H1 (cell line): ENCODE measurements around the gene THEM5. TPM values are rescaled to one million over a fixed set of nuclear protein-coding genes. Genes with fewer than 3 reads are reported as not detected.

Experiments used
- CTCF ChIA-PET: fragments of 300-600 bp; sonication (Branson Sonifier 250); formaldehyde crosslinking; loops from one replicate; lab custom pipeline; 2021; ENCODE audit not compliant: partially characterized antibody; lab: Charles Lee
- POLR2A ChIA-PET: fragments of 300-600 bp; sonication (Branson Sonifier 250); formaldehyde crosslinking; loops from one replicate; lab custom pipeline; 2021; ENCODE audit warnings: inconsistent platforms; ENCODE audit not compliant: partially characterized antibody; lab: Charles Lee
- DNase-seq, 2 experiments: peaks; one replicate each; pipeline versions ENCODE4 v3.0.0 to v3.0.0-alpha.2; 2010 to 2022; ENCODE audit warnings: low spot score in 2 of 2, low read depth in 1 of 2, mixed read lengths in 1 of 2
- FAIRE-seq: peaks from 2 replicates; lab custom pipeline; 2011; peaks lifted over from hg19 to GRCh38; lab: Jason Lieb, UNC
- H2AFZ ChIP-seq: 2 replicates; pipeline ENCODE4 v1.8.1; 2012; ENCODE audit warnings: low read length, inconsistent platforms
- H2AK5ac ChIP-seq: 2 replicates; pipeline ENCODE4 v1.6.1; 2013; ENCODE audit warnings: low read depth, low read length
- H2BK120ac ChIP-seq: replicated peaks from 2 replicates; pipeline ENCODE3; 2013; ENCODE audit warnings: low read depth, low read length, inconsistent platforms
- H2BK12ac ChIP-seq: 2 replicates; pipeline ENCODE4 v1.6.1; 2013; ENCODE audit warnings: low read depth, low read length
- H2BK15ac ChIP-seq: 2 replicates; pipeline ENCODE4 v1.6.1; 2013; ENCODE audit warnings: low read length
- H2BK20ac ChIP-seq: 2 replicates; pipeline ENCODE4 v1.6.1; 2013; ENCODE audit warnings: low read length
- H2BK5ac ChIP-seq: 2 replicates; pipeline ENCODE4 v1.6.1; 2013; ENCODE audit warnings: low read depth, low read length
- H3K14ac ChIP-seq: 2 replicates; pipeline ENCODE4 v1.6.1; 2013; ENCODE audit warnings: inconsistent platforms; ENCODE audit not compliant: insufficient read length
- H3K18ac ChIP-seq: 2 replicates; pipeline ENCODE4 v1.6.1; 2013; ENCODE audit warnings: low read length; ENCODE audit errors: extremely low read depth
- H3K23ac ChIP-seq: 2 replicates; pipeline ENCODE4 v1.6.1; 2013; ENCODE audit warnings: inconsistent platforms; ENCODE audit not compliant: insufficient read length
- H3K23me2 ChIP-seq: 2 replicates; pipeline ENCODE4 v1.6.1; 2013; ENCODE audit warnings: low read depth, low read length
- H3K27ac ChIP-seq: 2 replicates; pipeline ENCODE4 v1.6.1; 2011; ENCODE audit warnings: low read depth, low read length, inconsistent platforms
- H3K27me3 ChIP-seq, 4 experiments: replicated peaks in 1 of 4; 1 replicate in 1 of 4; 2 replicates in 3 of 4; pipeline versions ENCODE4 v1.6.1 to v1.8.1; 2011 to 2013; ENCODE audit warnings: low read length in 3 of 4, mild to moderate bottlenecking in 3 of 4, inconsistent platforms in 2 of 4, mixed read lengths in 2 of 4, moderate library complexity in 1 of 4; ENCODE audit not compliant: control insufficient read depth in 3 of 4, insufficient read depth in 3 of 4; ENCODE audit errors: extremely low read depth in 1 of 4
- H3K36me3 ChIP-seq, 4 experiments: 2 replicates each; pipeline versions ENCODE4 v1.6.1 to v1.8.1; 2011 to 2013; ENCODE audit warnings: mild to moderate bottlenecking in 4 of 4, low read length in 3 of 4, moderate library complexity in 2 of 4, control low read depth in 1 of 4, inconsistent platforms in 1 of 4; ENCODE audit not compliant: insufficient read depth in 4 of 4, control insufficient read depth in 2 of 4
- H3K4ac ChIP-seq: replicated peaks from 2 replicates; pipeline ENCODE3; 2013; ENCODE audit warnings: low read length, low read depth, mixed read lengths, inconsistent platforms; ENCODE audit not compliant: insufficient read length
- H3K4me1 ChIP-seq, 4 experiments: replicated peaks in 1 of 4; 1 replicate in 1 of 4; 2 replicates in 3 of 4; pipeline versions ENCODE4 v1.6.1 to v1.8.1; 2011 to 2013; ENCODE audit warnings: low read length in 3 of 4, inconsistent platforms in 2 of 4, mixed read lengths in 1 of 4; ENCODE audit not compliant: insufficient read depth in 4 of 4, control insufficient read depth in 3 of 4
- H3K4me2 ChIP-seq, 2 experiments: 2 replicates each; pipeline versions ENCODE4 v1.6.1 to v1.8.1; 2011 to 2013; ENCODE audit warnings: low read depth in 2 of 2, low read length in 2 of 2, control low read depth in 1 of 2, inconsistent platforms in 1 of 2, mild to moderate bottlenecking in 1 of 2; ENCODE audit not compliant: insufficient read depth in 1 of 2
- H3K4me3 ChIP-seq, 4 experiments: fragments of 200-600, 300-600 bp in 1 of 4; sonication (generic), shearing (Covaris generic), sonication (Bioruptor Twin) in 1 of 4; 2 replicates each; pipeline versions ENCODE4 v1.5.1 to v1.8.1; 2011 to 2016; ENCODE audit warnings: low read length in 4 of 4, low read depth in 3 of 4, control low read depth in 2 of 4, inconsistent platforms in 2 of 4, mild to moderate bottlenecking in 2 of 4, mixed read lengths in 1 of 4, moderate library complexity in 1 of 4; ENCODE audit not compliant: insufficient read depth in 2 of 4; ENCODE audit errors: extremely low read depth in 1 of 4
- H3K56ac ChIP-seq: replicated peaks from 2 replicates; pipeline ENCODE3; 2013; ENCODE audit warnings: low read depth, mild to moderate bottlenecking, mixed read lengths, low read length, inconsistent platforms; ENCODE audit not compliant: insufficient read length
- H3K79me1 ChIP-seq: 2 replicates; pipeline ENCODE4 v1.6.1; 2013; ENCODE audit warnings: low read depth, low read length, control low read depth
- H3K79me2 ChIP-seq, 2 experiments: 2 replicates each; pipeline versions ENCODE4 v1.6.1 to v1.8.1; 2012 to 2013; ENCODE audit warnings: low read length in 2 of 2, mild to moderate bottlenecking in 2 of 2, inconsistent platforms in 1 of 2; ENCODE audit not compliant: insufficient read depth in 2 of 2, control insufficient read depth in 1 of 2
- H3K9ac ChIP-seq, 4 experiments: replicated peaks in 1 of 4; 1 replicate in 1 of 4; 2 replicates in 3 of 4; pipeline versions ENCODE4 v1.6.1 to v1.8.1; 2011 to 2013; ENCODE audit warnings: low read depth in 3 of 4, low read length in 3 of 4, control low read depth in 2 of 4, mild to moderate bottlenecking in 2 of 4, moderate library complexity in 2 of 4, inconsistent platforms in 1 of 4; ENCODE audit errors: extremely low read depth in 1 of 4
- H3K9me3 ChIP-seq, 2 experiments: 2 replicates each; pipeline versions ENCODE4 v1.6.1 to v1.8.1; 2012 to 2013; ENCODE audit warnings: mild to moderate bottlenecking in 2 of 2, moderate library complexity in 2 of 2, control low read depth in 1 of 2, inconsistent platforms in 1 of 2, low read depth in 1 of 2, low read length in 1 of 2, mixed read lengths in 1 of 2; ENCODE audit not compliant: insufficient read depth in 2 of 2
- H4K20me1 ChIP-seq, 2 experiments: replicated peaks in 1 of 2; 2 replicates each; pipeline versions ENCODE3 to v1.8.1; 2011 to 2013; ENCODE audit warnings: inconsistent platforms in 2 of 2, low read length in 2 of 2, mild to moderate bottlenecking in 1 of 2; ENCODE audit not compliant: insufficient read depth in 2 of 2, control insufficient read depth in 1 of 2
- H4K5ac ChIP-seq: 2 replicates; pipeline ENCODE4 v1.6.1; 2013; ENCODE audit warnings: low read length, low read depth, mixed read lengths, inconsistent platforms; ENCODE audit not compliant: insufficient read length
- H4K8ac ChIP-seq: 2 replicates; pipeline ENCODE4 v1.8.0; 2013; ENCODE audit warnings: mild to moderate bottlenecking, moderate library complexity, low read length, inconsistent platforms; ENCODE audit not compliant: insufficient read depth; ENCODE audit errors: extremely low read depth
- H4K91ac ChIP-seq: replicated peaks from 2 replicates; pipeline ENCODE3; 2013; ENCODE audit warnings: low read length, mixed read lengths, inconsistent platforms; ENCODE audit not compliant: insufficient read length
- CREB1 ChIP-seq: IDR thresholded peaks from 2 replicates; pipeline ENCODE4 v1.6.1; 2012; ENCODE audit warnings: inconsistent platforms
- EP300 ChIP-seq, 2 experiments: IDR thresholded peaks; 1 replicate in 1 of 2; 2 replicates in 1 of 2; pipeline ENCODE4 v1.6.1; 2011 to 2012; ENCODE audit warnings: low read depth in 2 of 2, low read length in 2 of 2, mild to moderate bottlenecking in 2 of 2, borderline replicate concordance in 1 of 2, inconsistent platforms in 1 of 2, moderate library complexity in 1 of 2
- HDAC6 ChIP-seq: IDR thresholded peaks from one replicate; pipeline ENCODE4 v1.7.1; 2012; ENCODE audit warnings: low read depth, mild to moderate bottlenecking, inconsistent platforms, low read length, moderate library complexity
- POLR2AphosphoS5 ChIP-seq: IDR thresholded peaks from 2 replicates; pipeline ENCODE4 v1.6.1; 2011; ENCODE audit warnings: low read depth, low read length
- SIX5 ChIP-seq: IDR thresholded peaks from 2 replicates; pipeline ENCODE4 v1.6.1; 2011; ENCODE audit warnings: mild to moderate bottlenecking, low read depth, low read length
- SP1 ChIP-seq: IDR thresholded peaks from 2 replicates; pipeline ENCODE4 v1.6.1; 2011; ENCODE audit warnings: low read depth, low read length
- ZNF274 ChIP-seq: IDR thresholded peaks from 2 replicates; pipeline ENCODE4 v1.7.0; 2012; ENCODE audit warnings: low read length, borderline replicate concordance; ENCODE audit errors: extremely low read depth
- WGBS, 2 experiments: shearing (Covaris generic) in 1 of 2; methylation state at CpG; one replicate each; pipeline versions ENCODE4 v1.1.6 to v1.1.7; 2013 to 2015; ENCODE audit warnings: low lambda C conversion rate in 2 of 2, mixed read lengths in 2 of 2, inconsistent platforms in 1 of 2, low coverage in 1 of 2, missing lambda C conversion rate in 1 of 2; ENCODE audit not compliant: insufficient replicate concordance in 2 of 2, insufficient coverage in 1 of 2, insufficient read length in 1 of 2; ENCODE audit errors: extremely low coverage in 1 of 2, missing lambda C conversion rate in 1 of 2; 5-methylcytosine and 5-hydroxymethylcytosine counted together
- polyA plus RNA-seq, 7 experiments: library from polyadenylated mRNA; depleted of rRNA in 3 of 7; stranded (reverse) in 5 of 7; unstranded in 2 of 7; fragments of >200 nt in 5 of 7; fragments of 200-250 nt in 2 of 7; gene quantifications; 1 replicate in 5 of 7; 2 replicates in 1 of 7; 4 replicates in 1 of 7; pipeline versions ENCODE4 v1.2.1 to v1.2.3, GENCODE V29; 2011 to 2013; ENCODE audit warnings: missing spikeins in 2 of 7, mixed read lengths in 2 of 7
- total RNA-seq: library from RNA; stranded (reverse); fragmentation: NEBNext Ultra II Directional; extraction: Animal tissue kit (Norgen Biotek cat#: 25700); gene quantifications from 2 replicates; pipeline ENCODE4 v1.2.1, GENCODE V29; 2021
- TF ChIP-seq, protein P1 (sequence below): IDR thresholded peaks from 2 replicates; pipeline ENCODE4 v1.6.1; 2012; ENCODE audit warnings: inconsistent platforms

THEM5 gene
- total and polyA plus RNA-seq, 2 of the 8 experiments (the other 6 are each of a cell fraction or from before 2014, with no cell fraction given) = not detected

GRCh38 chr1:151815716-151816327 lies 37.7 kb downstream of the THEM5 start:
- ChIA-PET POLR2A (interaction anchor here (1.4 kb wide), 1 partner anchor 82 kb away, joined by 3 read pairs; no protein-coding TSS in a partner anchor), CTCF (interaction anchor here (1.2 kb wide), 1 partner anchor 77 kb away, joined by 4 read pairs; no protein-coding TSS in a partner anchor)

More at GRCh38 chr1:151815716-151816327, 37.7 kb downstream of the THEM5 start:
- H2BK120ac ChIP-seq = no peak overlapping the region
- no peak overlapping the region for H4K8ac ChIP-seq
- no peak overlapping the region for H3K4me3 ChIP-seq
- no peaks in the 10 kb centered on the region for H3K27me3 ChIP-seq
- DNase-seq = no peak
- H3K36me3 ChIP-seq = no peaks in the 10 kb centered on the region
- no peak overlapping the region for H2BK12ac ChIP-seq
- H3K18ac ChIP-seq = no peak overlapping the region
- H4K5ac ChIP-seq = no peak overlapping the region
- no peak overlapping the region for H3K9ac ChIP-seq
- no peak overlapping the region for H2AFZ ChIP-seq
- H3K79me1 ChIP-seq = no peaks in the 10 kb centered on the region
- no peak overlapping the region for H3K23ac ChIP-seq
- H3K4me2 ChIP-seq = no peak overlapping the region
- H2BK15ac ChIP-seq = no peak overlapping the region
- FAIRE-seq = no peak
- no peak overlapping the region for H4K91ac ChIP-seq
- TF ChIP-seq POLR2AphosphoS5 = no peak
- TF ChIP-seq, protein P1, sequence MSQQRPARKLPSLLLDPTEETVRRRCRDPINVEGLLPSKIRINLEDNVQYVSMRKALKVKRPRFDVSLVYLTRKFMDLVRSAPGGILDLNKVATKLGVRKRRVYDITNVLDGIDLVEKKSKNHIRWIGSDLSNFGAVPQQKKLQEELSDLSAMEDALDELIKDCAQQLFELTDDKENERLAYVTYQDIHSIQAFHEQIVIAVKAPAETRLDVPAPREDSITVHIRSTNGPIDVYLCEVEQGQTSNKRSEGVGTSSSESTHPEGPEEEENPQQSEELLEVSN = no peak
- TF ChIP-seq SP1 = no peak
- no peak for TF ChIP-seq SIX5
- no peak for TF ChIP-seq CREB1
- no peak for TF ChIP-seq EP300 (IDR thresholded peaks at IDR 0.05; ENCODE audit: borderline replicate concordance in 1 of 2, low read depth in 2 of 2, low read length in 2 of 2)
- TF ChIP-seq ZNF274 = no peak
- no peak for TF ChIP-seq HDAC6
- no peaks in the 10 kb centered on the region; a peak in 1 of 7 replicates for H3K4me1 ChIP-seq
- no peak overlapping the region for H2BK5ac ChIP-seq
- no peak overlapping the region for H3K14ac ChIP-seq
- H3K79me2 ChIP-seq = no peaks in the 10 kb centered on the region
- H3K9me3 ChIP-seq = no peaks in the 10 kb centered on the region
- H3K23me2 ChIP-seq = no peaks in the 10 kb centered on the region; the same call in 1 of the 2 replicates
- no peak overlapping the region for H3K27ac ChIP-seq
- H3K4ac ChIP-seq = no peak overlapping the region
- no peak overlapping the region for H2BK20ac ChIP-seq
- H3K56ac ChIP-seq = no peak overlapping the region
- no peaks in the 10 kb centered on the region for H4K20me1 ChIP-seq
- WGBS, 2 experiments = 77% methylated on average over 8 of the region's 12 CpGs; no CpG with 5 or more reads in 1 of the 2 experiments
- no peak overlapping the region for H2AK5ac ChIP-seq
